NCI-H1436 (cell line): ENCODE data around the gene UTS2B.

Experiments used
- DNase-seq: peaks from one replicate; lab custom pipeline; 2025; lab: John Stamatoyannopoulos, UW

Gene UTS2B

DNA sequence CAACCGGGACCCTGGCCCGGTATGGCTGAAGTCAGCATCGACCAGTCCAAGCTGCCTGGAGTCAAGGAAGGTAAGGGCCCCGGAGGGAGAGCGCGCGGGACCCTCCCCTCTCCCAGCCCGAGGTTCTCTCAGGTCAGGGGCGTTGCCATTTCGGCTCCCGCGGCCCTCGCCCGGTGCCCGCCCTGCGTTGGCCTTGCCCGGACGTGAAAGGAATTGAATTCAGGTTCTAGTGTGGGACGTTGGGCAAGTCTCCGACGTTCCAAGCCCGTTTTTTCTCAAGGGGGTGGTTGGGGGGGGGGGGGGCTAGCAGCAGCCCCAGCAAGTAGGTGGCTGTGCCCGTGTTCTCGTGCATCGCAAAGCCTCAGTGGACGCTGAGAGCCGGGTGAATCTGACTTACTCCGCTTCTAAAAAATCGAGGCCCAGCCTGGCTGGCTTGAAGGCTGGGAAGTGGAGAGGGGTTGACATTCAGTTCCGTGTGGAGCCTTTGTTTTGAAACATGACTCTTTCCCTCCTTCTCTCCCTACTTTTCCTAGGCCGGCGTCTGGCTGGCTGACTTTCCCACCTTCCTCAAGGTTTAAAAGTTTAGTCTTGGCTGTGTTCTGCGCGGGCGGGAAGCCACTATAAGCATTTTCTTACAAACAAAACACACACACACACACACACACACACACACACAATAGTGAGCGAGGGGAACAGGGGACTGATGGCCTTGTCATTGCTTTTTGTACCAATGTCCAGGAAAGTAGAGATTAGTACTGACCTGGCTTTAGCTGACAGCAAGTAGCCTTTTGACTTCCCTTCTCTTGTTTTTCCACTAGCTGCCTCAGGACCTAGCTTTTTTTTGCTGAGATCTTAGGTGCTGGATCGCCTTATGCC, at the start of gene UTS2B:
Gene UTS2B (minus strand): TSS at position 873 of the 876 bp plus-strand sequence. CDS start 48,337 bp downstream, outside the sequence.
- peak; percentile 21 for DNase-seq

- no peak for DNase-seq
Measured at GRCh38 chr3:191380001-191380400, 49.7 kb upstream of the UTS2B start.

GRCh38 chr3:191379446-191379845, 49.1 kb upstream of the UTS2B start:
- no peak for DNase-seq

- DNase-seq = no peak
Measured at GRCh38 chr3:191378142-191378812, 48.0 kb upstream of the UTS2B start.

DNA sequence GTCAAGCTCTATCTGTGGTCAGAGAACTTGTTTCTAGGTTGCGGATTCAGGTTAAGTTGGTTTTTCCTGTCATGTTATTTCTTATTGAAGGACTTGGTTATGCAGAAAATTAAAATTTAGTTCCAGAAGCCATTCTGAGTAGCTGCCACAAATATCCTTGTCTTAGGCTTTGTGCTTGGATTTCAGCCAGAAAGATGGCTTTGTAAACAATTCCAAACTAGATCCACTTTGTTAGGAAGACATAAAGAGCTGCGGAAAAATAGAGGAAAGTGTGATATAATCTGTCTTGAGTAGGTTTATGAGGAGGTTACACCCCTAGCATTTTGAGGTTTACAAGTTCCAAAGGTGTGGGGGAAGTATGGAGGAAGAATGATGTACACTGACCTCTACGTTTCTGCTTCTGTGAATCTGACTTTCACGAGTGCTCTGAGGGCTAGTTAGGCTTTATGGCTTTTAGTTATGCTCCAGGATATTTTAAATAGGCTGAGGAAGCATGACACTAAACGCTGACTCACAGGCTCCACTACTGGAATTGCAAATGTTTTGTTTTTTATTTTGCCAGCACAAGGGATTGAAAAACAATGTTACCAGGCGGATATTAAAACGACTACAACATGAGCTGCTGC, 46.3 kb upstream of the UTS2B start:
- no peak for DNase-seq

GRCh38 chr3:191373327-191373726, 43.0 kb upstream of the UTS2B start:
- DNase-seq = no peak

GRCh38 chr3:191372122-191372521, 41.8 kb upstream of the UTS2B start:
- DNase-seq = no peak

GRCh38 chr3:191369616-191370010, 39.3 kb upstream of the UTS2B start:
- no peak for DNase-seq

GRCh38 chr3:191368755-191369615, 38.7 kb upstream of the UTS2B start:
- no peak for DNase-seq

DNA sequence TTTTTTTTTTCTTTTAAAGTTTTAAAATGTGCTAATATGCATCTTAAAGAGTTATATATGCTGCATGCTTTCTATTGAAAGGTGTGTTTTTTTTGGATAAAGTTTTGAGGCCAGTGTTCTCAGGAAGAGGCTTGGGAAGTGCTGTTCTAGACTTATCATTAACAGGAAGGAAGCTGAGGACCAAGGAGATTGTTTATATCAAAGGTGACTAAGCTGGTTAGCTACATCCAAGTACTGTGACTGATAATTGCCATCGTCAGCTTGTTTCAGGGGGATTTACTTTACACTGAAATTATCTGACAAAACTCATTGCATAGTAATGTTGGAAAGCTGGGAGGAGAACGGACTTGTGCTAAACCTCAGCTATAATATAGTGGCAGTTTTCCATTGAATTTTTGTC, 36.3 kb upstream of the UTS2B start:
- no peak for DNase-seq

DNA sequence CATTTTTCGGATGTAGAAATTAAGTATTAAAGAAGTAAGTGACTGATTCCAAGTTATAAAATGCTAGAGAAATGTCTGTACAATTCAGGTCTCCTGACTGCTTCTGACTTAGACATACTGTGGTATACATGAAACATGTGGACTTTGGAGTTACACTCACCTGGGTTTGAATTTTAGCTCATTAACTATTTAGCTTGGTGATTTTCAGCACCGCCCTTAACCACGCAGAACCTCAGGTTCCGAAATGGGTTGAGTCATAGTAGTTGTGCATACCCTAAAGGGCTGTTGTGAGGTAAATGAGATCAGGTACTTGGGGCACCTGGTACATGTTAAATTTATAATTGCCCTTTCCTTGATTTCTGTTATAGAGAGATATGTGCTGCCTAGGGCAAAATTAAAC, 32.9 kb upstream of the UTS2B start:
- DNase-seq = no peak

DNA sequence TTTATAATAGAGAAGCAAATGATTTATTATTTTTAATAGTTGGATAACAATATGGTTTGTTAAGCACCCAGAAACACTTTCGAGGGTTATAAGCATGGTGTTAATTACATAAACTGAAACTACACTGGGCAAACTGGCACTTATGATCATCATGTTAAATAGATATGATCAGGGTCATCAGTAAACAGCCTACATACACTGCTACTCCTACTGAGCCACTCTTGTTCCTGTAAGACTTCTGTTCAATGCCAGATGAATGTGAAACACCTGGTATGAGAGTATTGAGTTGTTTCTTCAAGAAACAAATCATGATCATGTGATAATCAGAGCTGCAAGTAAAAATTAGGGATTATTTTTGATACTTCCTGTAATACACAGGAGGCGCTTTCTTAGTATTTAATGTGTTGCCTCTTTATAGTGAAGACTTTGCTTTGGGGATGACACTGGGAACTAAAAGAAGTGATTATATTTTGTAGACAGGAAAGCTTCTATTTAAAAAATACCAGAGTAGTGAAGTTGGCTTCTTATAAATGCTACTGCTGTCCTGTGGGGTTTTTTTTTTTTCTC, 32.3 kb upstream of the UTS2B start:
- DNase-seq = no peak

DNA sequence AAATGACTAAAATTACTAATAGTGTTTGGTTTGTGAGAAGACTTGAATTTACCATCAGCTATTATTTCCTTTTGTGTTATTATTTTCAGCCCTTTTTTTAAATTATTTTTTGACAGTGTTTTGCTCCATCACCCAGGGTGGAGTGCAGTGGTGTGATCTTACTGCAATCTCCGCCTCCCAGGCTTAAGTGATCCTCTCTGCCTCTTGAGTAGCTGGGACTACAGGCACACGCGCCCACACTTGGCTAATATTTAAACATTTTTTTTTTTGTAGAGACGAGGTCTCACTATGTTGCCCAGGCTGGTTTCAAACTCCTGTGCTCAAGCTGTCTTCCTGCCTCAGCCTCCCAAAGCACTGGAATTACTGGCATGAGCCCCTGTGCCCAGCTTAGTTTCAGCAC, 31.7 kb upstream of the UTS2B start:
- no peak for DNase-seq

DNA sequence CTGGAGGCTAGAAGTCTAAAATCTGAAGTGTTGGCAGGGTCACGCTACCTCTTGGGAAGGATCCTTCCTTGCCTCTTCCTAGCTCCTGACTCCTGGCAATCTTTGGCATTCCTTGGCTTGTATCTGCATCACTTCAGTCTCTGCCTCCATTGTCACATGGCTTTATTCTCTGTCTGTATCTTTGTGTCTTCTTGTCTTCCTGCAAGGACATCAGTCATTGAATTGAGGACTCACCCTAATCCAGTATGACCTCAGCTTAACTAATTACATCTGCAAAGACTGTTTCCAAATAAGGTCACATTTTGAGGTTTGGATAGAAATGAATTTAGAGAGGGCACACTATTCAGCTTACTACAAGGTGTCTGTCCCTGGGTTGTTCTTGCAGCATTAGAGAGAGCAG, 31.1 kb upstream of the UTS2B start:
- no peak for DNase-seq

GRCh38 chr3:191360620-191361019, 30.3 kb upstream of the UTS2B start:
- no peak for DNase-seq

DNA sequence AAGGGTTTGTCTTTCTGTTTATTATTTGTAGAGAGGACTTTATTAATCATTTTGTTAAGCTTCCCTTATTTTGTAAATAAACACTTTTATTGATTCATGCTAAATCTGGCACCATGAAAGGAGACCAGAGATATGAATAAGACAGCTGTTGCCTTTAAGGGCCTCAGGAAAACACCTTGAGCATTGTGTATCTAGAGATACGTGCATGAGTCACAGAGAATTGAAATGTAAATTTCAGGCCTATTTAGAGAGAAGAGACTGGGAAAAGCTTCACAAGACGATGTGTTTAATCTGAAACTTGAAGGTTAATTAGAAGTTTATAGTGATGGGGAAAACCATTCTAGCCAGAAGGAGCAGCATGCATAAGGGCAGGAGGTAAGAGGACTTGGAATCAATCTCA, 28.6 kb upstream of the UTS2B start:
- no peak for DNase-seq

GRCh38 chr3:191357909-191358308, 27.6 kb upstream of the UTS2B start:
- no peak for DNase-seq

DNA sequence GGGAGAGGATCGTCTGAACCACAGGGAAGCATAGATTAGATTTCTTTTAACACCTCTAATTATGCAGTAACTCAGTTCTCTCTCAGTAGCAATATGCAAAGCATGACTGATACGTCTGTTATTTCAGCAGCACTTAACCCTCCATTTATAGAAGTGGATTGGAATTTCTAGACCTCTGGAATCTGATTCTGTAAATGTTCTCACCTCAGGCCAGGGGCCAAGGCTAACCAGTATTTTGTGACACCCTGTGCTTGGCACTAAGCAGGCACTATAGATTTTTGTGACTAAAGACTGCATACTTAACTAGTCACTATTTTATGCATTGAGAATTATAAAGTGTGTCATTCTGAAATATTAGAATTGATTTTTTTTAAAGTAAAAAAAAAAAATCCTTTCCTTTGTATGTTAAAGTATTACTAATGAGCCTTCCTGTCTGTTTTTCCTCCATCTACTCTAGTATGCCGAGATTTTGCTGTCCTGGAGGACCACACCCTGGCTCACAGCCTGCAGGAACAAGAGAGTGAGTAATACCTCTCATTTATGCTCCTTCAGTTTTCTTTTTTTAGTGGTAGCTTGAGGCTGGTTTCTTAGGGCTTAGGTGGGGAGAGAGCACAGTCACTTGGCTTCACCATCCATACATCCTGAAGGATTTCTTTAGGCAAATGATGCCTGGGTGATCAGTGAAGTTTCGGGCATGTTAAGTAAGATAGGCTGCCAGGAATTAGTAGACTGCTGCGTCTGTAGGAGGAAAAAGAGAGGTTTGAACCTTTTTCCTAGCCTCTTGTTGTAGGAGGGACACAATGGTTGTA, 26.5 kb upstream of the UTS2B start:
- no peak for DNase-seq

DNA sequence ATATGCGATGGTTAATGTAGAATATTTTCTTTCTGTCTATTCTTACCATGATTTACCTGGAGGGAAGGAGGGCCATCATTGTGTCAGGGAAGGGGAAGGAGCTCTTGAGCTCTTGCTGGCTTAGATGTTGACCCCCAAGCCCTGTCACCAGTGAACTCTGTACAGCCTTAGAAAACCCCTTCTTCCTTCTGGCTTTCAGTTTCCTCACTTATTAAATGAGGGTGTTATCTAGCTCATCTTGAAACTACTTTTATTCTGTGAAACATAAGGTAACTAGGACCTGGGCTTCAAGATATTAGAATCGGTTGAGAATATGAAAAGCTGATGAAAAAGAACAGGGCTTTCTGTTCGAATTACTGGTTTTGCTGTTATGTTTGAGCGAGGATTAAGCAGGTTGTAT, 25.1 kb upstream of the UTS2B start:
- DNase-seq = no peak

DNA sequence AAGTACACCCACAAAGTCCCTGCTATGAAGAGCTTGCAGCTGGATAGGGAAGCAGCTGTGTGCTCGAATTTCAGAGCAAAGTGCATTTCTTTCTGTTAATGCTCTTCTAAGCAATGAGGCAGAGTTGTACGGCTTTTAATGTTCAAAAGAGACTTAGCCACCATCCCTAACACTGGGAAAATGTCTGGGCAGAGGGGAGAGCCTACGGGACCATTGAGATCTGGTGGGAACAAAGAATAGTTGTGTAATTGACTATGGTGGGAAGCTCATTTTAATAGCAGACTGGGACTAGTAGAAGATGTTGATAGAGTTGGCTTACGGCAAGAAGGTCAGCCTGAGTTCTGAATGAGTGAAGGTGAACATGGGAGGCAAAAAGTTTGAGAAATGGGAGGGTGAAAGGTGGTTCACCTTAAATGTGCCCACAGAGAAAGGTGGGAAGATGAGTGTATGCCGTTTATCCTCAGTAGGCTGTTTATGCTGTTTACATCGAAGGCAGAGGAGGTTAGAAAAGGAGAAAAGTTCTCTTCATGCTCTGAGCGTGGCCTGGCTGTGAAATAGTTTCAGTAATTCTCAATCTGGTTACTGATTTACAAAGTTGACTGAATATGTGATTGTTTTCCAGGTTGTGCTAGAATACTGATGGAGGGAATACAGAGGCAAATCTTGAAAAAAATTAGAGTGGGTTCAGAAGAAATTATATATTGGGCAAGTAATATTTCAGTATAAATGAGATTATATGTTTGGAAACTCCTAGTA, 22.9 kb upstream of the UTS2B start:
- DNase-seq = no peak
